ENCODE measurements around the gene CMTM6.
"Not testable (repeated sequence)": the region's sequence is repeated elsewhere in the genome, so short reads cannot be mapped to it uniquely, and the experiment has no call there.

Gene CMTM6

GRCh38 chr3:32466808-32467207 lies 35.8 kb downstream of the CMTM6 start:
- not testable (repeated sequence) for DNase-seq (ENCODE audit: low read depth in 2 of 2)

- DNase-seq (ENCODE audit: low read depth in 2 of 2) = not testable (repeated sequence)
These were observed 37.9 kb downstream of the CMTM6 start for GRCh38 chr3:32464726-32465125.

GRCh38 chr3:32463415-32463814 lies 39.2 kb downstream of the CMTM6 start:
- not testable (repeated sequence) for DNase-seq (ENCODE audit: low read depth in 2 of 2)

- DNase-seq (ENCODE audit: low read depth in 2 of 2) = not testable (repeated sequence)
These were observed 40.3 kb downstream of the CMTM6 start for GRCh38 chr3:32462191-32462986.

- not testable (repeated sequence) for DNase-seq (ENCODE audit: low read depth in 2 of 2)
These were observed 41.7 kb downstream of the CMTM6 start for GRCh38 chr3:32460817-32461496.

GRCh38 chr3:32460031-32460749 lies 42.5 kb downstream of the CMTM6 start:
- no peak for DNase-seq (ENCODE audit: low read depth in 2 of 2)

GRCh38 chr3:32459450-32459849 lies 43.2 kb downstream of the CMTM6 start:
- DNase-seq (ENCODE audit: low read depth in 2 of 2) = no peak

- no peak for DNase-seq (ENCODE audit: low read depth in 2 of 2)
These were observed 44.6 kb downstream of the CMTM6 start for GRCh38 chr3:32457971-32458471.

GRCh38 chr3:32456429-32457130 lies 46.1 kb downstream of the CMTM6 start:
- DNase-seq (ENCODE audit: low read depth in 2 of 2) = no peak

GRCh38 chr3:32455609-32456428 lies 46.8 kb downstream of the CMTM6 start:
- no peak for DNase-seq (ENCODE audit: low read depth in 2 of 2)

- DNase-seq (ENCODE audit: low read depth in 2 of 2) = no peak
These were observed 47.7 kb downstream of the CMTM6 start for GRCh38 chr3:32454731-32455608.

GRCh38 chr3:32454111-32454510 lies 48.5 kb downstream of the CMTM6 start:
- DNase-seq (ENCODE audit: low read depth in 2 of 2) = no peak

GRCh38 chr3:32453346-32453745 lies 49.3 kb downstream of the CMTM6 start:
- DNase-seq (ENCODE audit: low read depth in 2 of 2) = no peak

GRCh38 chr3:32452009-32452408 lies 50.6 kb downstream of the CMTM6 start:
- no peak for DNase-seq (ENCODE audit: low read depth in 2 of 2)

- DNase-seq (ENCODE audit: low read depth in 2 of 2) = no peak
These were observed 51.5 kb downstream of the CMTM6 start for GRCh38 chr3:32450992-32451659.

GRCh38 chr3:32450426-32450825 lies 52.2 kb downstream of the CMTM6 start:
- no peak for DNase-seq (ENCODE audit: low read depth in 2 of 2)

GRCh38 chr3:32449691-32450090 lies 53.0 kb downstream of the CMTM6 start:
- DNase-seq (ENCODE audit: low read depth in 2 of 2) = no peak

GRCh38 chr3:32448686-32449474 lies 53.8 kb downstream of the CMTM6 start:
- no peak for DNase-seq (ENCODE audit: low read depth in 2 of 2)
